Measurements from ENCODE around the gene CD200.
A peak's percentile ranks its signal among the peaks of the same experiment; 100 is the strongest.
"Not testable (repeated sequence)": the region's sequence is repeated elsewhere in the genome, so short reads cannot be mapped to it uniquely, and the experiment has no call there.

The CD200 gene

DNA sequence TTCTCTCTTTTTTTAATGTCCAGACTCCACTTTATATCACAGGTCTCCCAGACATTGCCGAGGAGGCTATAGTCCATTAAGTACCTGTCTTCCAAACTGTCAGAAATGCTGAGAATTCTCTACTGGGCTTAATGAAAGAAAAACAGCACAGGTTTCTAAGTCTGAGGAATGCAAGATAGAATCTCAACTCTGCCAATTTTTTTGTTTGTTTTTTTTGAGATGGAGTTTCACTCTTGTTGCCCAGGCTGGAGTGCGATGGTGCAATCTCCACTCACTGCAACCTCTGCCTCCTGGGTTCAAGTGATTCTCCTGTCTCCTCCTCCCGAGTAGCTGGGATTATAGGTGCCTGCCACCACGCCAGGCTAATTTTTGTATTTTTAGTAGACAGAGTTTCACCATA, 45.4 kb downstream of the CD200 start:
- peaks cover 44 to 76% of the 10 kb centered on the region in 2 donors for H3K4me1 Mint-ChIP-seq
- not testable (repeated sequence) for H3K4me3 Mint-ChIP-seq; H3K27me3 Mint-ChIP-seq; DNase-seq; H3K9me3 Mint-ChIP-seq; ATAC-seq (replicated peaks)
- peak overlapping the region; percentile 28 for H3K27ac Mint-ChIP-seq
- peaks cover 0 to 17% of the 10 kb centered on the region in 2 donors for H3K36me3 Mint-ChIP-seq

DNA sequence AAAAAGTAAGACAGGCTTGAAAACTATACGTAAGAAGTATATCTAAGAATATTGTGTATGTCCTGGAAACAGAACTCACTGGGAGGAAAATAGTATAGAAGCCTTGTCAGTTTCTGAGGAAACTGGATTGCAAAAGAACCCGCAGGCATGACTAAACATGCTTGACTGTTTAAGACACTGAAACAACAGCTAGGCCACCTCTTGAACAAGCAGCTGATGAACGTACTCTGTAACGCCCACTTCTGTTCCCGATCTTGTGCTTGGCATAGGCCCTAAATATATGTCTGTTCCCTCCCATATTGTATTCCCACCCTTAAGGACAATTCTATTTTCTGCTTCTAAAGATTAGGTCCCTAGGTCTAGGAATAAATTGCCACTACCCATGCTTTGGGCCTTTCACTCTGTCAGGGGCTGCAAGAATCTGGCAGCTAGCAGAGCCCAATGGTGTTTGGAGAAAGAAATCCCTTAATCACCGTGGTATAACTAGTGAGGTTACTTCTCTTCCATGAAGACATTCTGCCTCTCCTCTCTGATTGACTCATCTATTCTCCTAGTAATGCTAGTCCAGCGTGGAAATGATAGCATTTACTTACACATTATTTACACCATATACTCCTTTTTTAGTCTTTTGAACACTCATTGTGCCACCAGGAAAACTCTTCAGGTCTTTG, 46.2 kb downstream of the CD200 start:
- no peaks in the 10 kb centered on the region for H3K27me3 Mint-ChIP-seq
- H3K27ac Mint-ChIP-seq, result peak overlapping the region; percentile 44
- no peak overlapping the region for H3K4me3 Mint-ChIP-seq
- peaks cover 2 to 3% of the 10 kb centered on the region in 2 donors for H3K9me3 Mint-ChIP-seq
- ATAC-seq (replicated peaks) (no peak), DNase-seq (no peak)
- H3K36me3 Mint-ChIP-seq, result peaks cover 0 to 11% of the 10 kb centered on the region in 2 donors
- H3K4me1 Mint-ChIP-seq, result peaks cover 42 to 68% of the 10 kb centered on the region in 2 donors

DNA sequence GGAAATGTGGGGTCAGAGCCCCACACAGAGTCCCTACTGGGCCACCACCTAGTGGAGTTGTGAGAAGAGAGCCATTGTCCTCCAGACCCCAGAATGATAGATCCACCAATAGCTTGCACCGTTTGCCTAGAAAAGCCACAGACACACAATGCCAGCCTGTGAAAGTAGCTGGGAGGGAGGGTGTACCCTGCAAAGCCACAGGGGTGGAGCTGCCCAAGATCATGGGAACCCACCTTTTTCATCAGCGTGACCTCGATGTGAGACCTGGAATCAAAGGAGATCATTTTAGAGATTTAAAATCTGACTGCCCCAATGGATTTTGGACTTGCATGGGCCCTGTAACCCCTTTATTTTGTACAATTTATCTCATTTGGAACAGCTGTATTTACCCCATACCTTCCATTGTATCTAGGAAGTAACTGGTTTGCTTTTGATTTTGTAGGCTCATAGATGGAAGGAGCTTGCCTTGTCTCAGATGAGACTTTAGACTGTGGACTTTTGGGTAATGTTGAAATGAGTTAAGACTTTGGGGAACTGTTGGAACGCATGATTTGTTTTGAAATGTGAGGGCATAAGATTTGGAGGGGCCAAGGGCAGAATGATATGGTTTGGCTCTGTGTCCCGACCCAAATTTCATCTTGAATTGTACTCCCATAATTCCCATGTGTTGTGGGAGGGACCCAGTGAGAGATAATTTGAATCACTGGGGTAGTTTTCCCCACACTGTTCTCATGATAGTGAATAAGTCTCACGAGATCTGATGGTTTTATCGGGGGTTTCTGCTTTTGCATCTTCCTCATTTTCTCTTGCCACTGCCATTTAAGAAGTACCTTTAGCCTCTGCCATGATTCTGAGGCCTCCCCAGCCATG, 49.0 kb downstream of the CD200 start:
- Mint-ChIP-seq H3K4me1 (peaks cover 45 to 74% of the 10 kb centered on the region in 2 donors), H3K9me3 (peaks cover 0 to 2% of the 10 kb centered on the region in 2 donors), H3K36me3 (peaks cover 0 to 9% of the 10 kb centered on the region in 2 donors), H3K4me3 (peak overlapping the region; percentile 0 to 25), H3K27ac (peak overlapping the region; percentile 97), H3K27me3 (no peaks in the 10 kb centered on the region)
- peak; percentile 65 for DNase-seq
- peak; percentile 71 to 80 for ATAC-seq (replicated peaks)

DNA sequence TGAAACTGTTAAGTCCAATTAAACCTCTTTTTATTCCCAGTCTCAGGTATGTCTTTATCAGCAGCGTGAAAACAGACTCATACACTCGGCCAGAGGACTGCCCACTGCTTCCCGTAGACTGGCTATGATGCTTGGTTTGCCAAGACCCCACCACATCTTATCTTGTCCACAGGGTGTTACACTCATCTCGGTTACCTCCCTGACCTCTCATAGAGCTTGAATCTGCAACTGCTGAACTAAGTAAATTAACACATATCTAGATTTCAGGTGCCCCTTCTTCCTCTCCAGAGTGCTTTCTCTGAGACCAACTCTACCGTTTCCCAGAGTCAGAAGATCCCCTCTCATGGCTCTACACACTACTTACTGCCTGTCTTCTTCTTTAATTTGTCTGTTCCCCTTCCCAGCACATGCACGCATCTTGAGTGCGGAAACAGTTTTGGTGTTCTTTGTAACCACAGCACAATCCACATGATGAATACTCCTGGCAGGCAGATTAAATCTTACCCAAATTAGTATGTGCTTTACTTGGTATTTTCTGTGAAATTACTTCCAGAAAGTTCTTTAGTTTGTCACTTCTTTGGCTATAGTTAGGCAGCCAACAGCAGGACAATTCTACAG, 49.7 kb downstream of the CD200 start:
- H3K9me3 Mint-ChIP-seq, result peaks cover 0 to 2% of the 10 kb centered on the region in 2 donors
- DNase-seq (no peak), ATAC-seq (replicated peaks) (peak; percentile 19 to 21)
- peaks cover 0 to 9% of the 10 kb centered on the region in 2 donors for H3K36me3 Mint-ChIP-seq
- H3K4me3 Mint-ChIP-seq, result peak overlapping the region; percentile 0
- peak overlapping the region; percentile 97 for H3K27ac Mint-ChIP-seq
- H3K27me3 Mint-ChIP-seq, result no peaks in the 10 kb centered on the region
- H3K4me1 Mint-ChIP-seq, result peaks cover 43 to 66% of the 10 kb centered on the region in 2 donors

DNA sequence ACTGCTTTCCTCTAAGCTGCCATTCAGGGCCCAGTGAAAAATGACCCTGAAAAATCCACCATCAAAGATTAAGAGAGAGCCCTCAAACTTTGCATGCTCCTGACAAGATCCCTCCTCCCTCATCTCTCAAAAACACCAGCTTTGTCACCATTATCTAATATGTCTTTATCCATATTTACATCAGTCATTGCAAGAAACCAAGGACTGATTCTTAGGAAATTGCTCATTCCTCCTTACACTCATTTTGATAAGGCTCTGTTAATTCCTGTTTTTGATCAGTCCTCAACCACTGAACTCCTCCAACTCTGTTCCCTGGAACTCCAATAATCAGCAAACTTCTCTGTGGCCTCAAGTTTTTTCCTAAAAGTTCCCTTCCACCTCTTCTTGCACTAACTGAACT, 51.8 kb downstream of the CD200 start:
- peak in 1 of 2 donors; percentile 11 for ATAC-seq (replicated peaks)
- peak overlapping the region; percentile 52 for H3K27ac Mint-ChIP-seq
- H3K36me3 Mint-ChIP-seq, result peaks cover 2 to 6% of the 10 kb centered on the region in 2 donors
- no peaks in the 10 kb centered on the region for H3K27me3 Mint-ChIP-seq
- H3K9me3 Mint-ChIP-seq, result peaks cover 0 to 2% of the 10 kb centered on the region in 2 donors
- peaks cover 39 to 58% of the 10 kb centered on the region in 2 donors for H3K4me1 Mint-ChIP-seq
- DNase-seq, result no peak
- no peak overlapping the region for H3K4me3 Mint-ChIP-seq

DNA sequence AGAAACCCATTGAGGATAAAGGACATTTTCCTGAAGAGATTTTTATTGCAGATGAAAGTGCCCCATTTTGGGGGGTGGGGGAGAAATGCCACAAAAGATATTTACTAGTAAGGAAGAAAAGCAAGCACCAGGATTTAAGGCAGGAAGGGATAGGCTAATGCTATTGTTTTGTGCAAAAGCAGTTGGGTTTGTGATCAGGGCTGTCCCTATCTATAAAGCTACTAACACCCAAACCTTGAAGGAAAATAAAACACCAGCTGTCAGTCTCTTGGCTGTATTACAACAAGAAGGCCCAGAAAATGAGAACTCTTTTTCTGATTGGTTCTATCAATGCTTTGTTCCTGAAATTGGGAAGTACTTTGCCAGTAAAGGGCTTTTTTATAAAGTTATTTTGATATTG, 56.0 kb downstream of the CD200 start:
- Mint-ChIP-seq H3K27me3 (no peaks in the 10 kb centered on the region), H3K36me3 (peaks cover 2 to 5% of the 10 kb centered on the region in 2 donors), H3K9me3 (peaks cover 5% of the 10 kb centered on the region in 2 donors), H3K4me3 (no peak overlapping the region), H3K27ac (no peak overlapping the region), H3K4me1 (peaks cover 42 to 50% of the 10 kb centered on the region in 2 donors)
- no peak for DNase-seq
- no peak for ATAC-seq (replicated peaks)

DNA sequence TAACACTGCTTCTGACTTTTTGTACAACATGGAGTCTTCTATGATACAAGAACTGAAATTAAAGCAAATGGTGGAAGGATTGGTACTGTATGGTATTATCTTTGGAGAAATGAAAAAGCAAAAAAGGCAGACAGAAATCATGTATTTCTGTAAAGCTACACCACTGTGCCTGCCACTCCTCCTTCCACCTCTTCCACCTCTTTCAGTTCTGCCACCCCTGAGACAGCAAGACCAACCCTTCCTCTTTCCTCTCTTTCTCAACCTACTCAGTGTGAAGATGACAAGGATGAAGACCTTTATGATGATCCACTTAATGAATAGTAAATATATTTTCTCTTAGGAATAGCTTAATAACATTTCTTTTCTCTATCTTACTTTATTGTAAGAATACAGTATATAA, 57.0 kb downstream of the CD200 start:
- DNase-seq, result no peak
- peak; percentile 53 to 54 for ATAC-seq (replicated peaks)
- H3K4me1 Mint-ChIP-seq, result peaks cover 44 to 50% of the 10 kb centered on the region in 2 donors
- H3K4me3 Mint-ChIP-seq, result no peak overlapping the region
- no peaks in the 10 kb centered on the region for H3K27me3 Mint-ChIP-seq
- H3K9me3 Mint-ChIP-seq, result peaks cover 5 to 8% of the 10 kb centered on the region in 2 donors
- peak overlapping the region; percentile 1 for H3K27ac Mint-ChIP-seq
- H3K36me3 Mint-ChIP-seq, result peaks cover 2 to 5% of the 10 kb centered on the region in 2 donors

DNA sequence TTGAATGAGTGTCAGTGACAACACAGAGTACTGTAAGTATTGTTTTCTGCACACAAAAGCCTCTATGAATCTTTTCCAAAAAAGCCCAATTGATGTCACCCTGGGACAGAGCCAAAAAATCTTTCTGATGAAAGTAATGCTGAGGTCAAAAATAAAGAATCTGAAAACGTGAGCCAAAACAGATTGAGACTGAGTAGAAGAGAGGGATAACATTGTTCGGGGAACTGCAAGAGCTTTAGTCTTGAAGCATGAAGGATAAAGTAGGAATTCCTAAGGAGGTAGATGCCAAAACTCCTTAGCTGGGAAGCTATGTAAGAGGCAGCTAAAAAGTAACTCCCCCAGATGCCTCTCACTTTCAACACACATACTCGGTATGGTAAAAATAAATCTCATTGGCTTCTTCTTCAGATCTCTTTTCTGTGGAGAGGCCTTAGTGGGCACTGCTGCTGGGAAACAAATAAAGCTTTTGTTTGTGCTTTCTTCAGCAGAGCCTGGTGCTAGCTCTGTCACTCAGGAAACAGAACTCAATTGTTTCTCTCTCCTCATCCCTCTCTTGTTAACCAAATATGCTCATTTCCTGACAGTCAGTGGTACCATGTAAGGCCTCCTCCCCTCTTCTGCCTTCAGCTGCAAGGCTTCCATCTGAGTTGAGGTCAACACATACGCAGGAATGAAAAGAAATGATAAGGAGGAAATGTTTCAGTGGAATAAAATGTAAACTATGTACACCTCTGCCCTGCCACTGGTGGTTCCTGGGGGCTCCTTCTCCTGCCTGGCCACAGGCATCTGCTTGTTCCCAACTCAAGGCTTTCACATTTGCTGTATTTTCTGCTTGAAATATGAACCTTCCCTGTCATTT, 58.1 kb downstream of the CD200 start:
- Mint-ChIP-seq H3K4me1 (peaks cover 40 to 48% of the 10 kb centered on the region in 2 donors), H3K4me3 (peak overlapping the region; percentile 42 to 52), H3K36me3 (peaks cover 2 to 5% of the 10 kb centered on the region in 2 donors), H3K27me3 (no peaks in the 10 kb centered on the region), H3K9me3 (peaks cover 5 to 8% of the 10 kb centered on the region in 2 donors), H3K27ac (peak overlapping the region; percentile 91)
- ATAC-seq (replicated peaks) (peak; percentile 50 to 63), DNase-seq (no peak)

DNA sequence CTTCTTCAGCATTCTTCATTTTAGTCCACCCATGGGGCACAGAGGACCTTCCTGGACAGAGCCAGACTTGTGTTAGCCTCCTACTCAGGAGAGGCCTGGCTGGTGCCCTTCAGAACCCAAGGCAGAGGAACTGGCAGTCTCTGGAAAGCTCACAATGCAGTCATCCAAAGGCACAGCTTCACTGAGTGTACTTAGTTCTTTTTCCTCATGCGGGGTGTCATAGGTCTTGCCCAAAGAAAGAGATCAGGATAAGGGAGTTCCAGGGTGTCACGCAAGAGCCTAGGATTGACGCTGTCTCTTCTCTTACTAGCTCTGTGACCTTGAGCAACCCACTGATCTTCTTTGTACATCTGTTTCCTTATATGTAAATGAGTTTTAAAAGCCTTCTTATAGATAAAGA, 58.7 kb downstream of the CD200 start:
- DNase-seq (no peak), ATAC-seq (replicated peaks) (peak; percentile 61 to 66)
- H3K36me3 Mint-ChIP-seq, result peaks cover 2 to 5% of the 10 kb centered on the region in 2 donors
- no peaks in the 10 kb centered on the region for H3K27me3 Mint-ChIP-seq
- H3K4me3 Mint-ChIP-seq, result peak overlapping the region; percentile 42 to 52
- H3K4me1 Mint-ChIP-seq, result peaks cover 40 to 51% of the 10 kb centered on the region in 2 donors
- H3K27ac Mint-ChIP-seq, result peak overlapping the region; percentile 91
- peaks cover 5 to 8% of the 10 kb centered on the region in 2 donors for H3K9me3 Mint-ChIP-seq

DNA sequence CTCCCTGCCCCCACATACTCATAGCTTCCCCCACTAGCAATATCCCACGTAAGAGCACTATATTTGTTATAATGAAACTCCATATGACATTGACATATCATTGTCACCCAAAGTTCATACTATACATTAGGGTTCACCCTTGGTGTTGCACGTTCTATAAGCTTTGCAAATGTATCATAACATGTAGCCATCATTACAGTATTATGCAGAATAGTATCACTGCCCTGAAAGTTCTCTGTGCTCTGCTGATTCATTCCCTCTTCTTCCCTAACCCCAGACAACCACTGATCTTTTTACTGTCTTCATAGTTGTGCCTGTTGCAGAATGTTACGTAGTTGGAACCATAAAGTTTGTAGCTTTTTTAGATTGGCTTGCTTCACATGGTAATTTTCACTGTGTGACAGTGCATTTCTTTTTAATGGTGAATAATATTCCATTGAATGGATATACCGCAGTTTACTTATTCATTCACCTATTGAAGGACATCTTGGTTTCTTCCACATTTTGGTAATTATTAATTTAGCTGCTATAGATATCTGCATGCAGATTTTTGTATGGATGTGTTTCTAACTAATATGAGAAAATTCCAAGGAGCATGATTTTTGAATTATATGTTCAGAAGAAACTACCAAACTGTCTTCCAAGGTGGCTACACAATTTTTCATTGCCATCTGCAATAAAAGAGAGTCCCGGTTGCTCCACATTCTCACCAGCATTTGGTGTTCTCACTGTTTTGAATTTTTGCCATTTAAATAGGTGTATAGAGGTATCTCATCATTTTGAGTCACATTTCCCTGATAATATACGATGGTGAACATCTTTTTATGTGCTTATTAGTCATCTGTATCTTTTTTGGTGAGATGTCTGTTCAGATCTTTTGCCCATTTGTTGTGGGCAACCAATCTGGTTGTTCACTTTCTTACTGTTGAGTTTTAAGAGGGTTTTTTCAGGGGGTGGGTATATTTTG, 59.7 kb downstream of the CD200 start:
- no peaks in the 10 kb centered on the region for H3K27me3 Mint-ChIP-seq
- peaks cover 2 to 5% of the 10 kb centered on the region in 2 donors for H3K36me3 Mint-ChIP-seq
- H3K4me1 Mint-ChIP-seq, result peaks cover 45 to 54% of the 10 kb centered on the region in 2 donors
- peak overlapping the region; percentile 52 for H3K27ac Mint-ChIP-seq
- no peak overlapping the region for H3K4me3 Mint-ChIP-seq
- DNase-seq (no peak), ATAC-seq (replicated peaks) (peak in 1 of 2 donors; percentile 8)
- H3K9me3 Mint-ChIP-seq, result peaks cover 5 to 8% of the 10 kb centered on the region in 2 donors

DNA sequence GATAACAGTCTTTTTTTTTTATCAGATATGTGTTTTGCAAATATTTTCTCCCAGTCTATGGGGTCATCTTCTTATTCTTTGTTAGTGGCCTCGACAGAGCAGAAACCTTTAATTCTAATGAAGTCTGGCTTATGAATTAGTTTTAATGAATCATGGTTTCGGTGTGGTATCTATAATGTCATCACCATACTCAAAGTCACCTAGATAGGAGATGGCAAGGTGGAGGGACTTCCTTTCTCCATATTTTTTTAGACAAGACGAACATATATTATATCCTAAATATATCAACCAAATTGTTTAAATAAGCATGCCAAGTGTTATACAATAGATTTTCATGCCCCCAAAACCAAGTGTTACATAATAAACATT, 60.4 kb downstream of the CD200 start:
- H3K9me3 Mint-ChIP-seq, result peaks cover 5 to 8% of the 10 kb centered on the region in 2 donors
- no peaks in the 10 kb centered on the region for H3K27me3 Mint-ChIP-seq
- no peak overlapping the region for H3K27ac Mint-ChIP-seq
- no peak for ATAC-seq (replicated peaks)
- peaks cover under 1 to 7% of the 10 kb centered on the region in 2 donors for H3K36me3 Mint-ChIP-seq
- no peak for DNase-seq
- H3K4me3 Mint-ChIP-seq, result no peak overlapping the region
- H3K4me1 Mint-ChIP-seq, result peaks cover 46 to 56% of the 10 kb centered on the region in 2 donors

DNA sequence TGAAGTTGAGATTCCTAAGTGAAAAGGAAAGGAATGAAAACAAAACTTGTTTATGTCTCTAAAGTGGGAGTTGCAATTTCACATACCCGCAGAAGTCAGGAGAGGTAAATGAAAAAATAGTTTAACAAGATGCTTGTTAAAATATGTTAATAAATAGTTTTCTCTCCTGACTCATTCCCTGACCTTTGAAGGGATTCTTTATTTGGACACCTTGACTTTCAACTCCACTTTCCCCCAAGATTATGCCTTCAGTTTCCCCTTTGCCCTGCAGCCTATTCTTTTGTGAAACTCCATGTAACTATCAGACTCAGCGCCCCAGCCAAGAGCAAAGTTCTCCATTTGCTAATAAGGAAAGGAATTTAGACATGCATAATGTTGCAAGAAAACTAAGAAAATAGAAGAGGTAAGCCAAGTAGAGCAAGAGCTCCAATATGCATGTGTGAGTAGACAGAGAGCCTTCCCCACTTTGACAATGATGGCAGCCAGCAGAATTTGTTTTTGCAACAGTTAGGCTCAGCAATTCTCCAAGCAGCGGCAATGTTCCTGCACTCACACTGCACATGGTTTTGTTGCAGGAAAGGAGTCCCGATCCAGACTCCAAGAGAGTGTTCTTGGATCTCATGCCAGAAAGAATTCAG, 61.2 kb downstream of the CD200 start:
- H3K4me3 Mint-ChIP-seq, result no peak overlapping the region
- peaks cover 0 to 7% of the 10 kb centered on the region in 2 donors for H3K36me3 Mint-ChIP-seq
- no peak overlapping the region for H3K27ac Mint-ChIP-seq
- no peak for ATAC-seq (replicated peaks)
- H3K9me3 Mint-ChIP-seq, result peaks cover 5 to 8% of the 10 kb centered on the region in 2 donors
- no peaks in the 10 kb centered on the region for H3K27me3 Mint-ChIP-seq
- peaks cover 45 to 59% of the 10 kb centered on the region in 2 donors for H3K4me1 Mint-ChIP-seq
- DNase-seq, result no peak

Data from stimulated activated naive B cell treated with anti-CD40 and anti-IgM and Interleukin-4, amounts not matched to agents 10 μg/mL and 1 μg/mL and 100 μg/mL, for 72 hours (primary cell).